Kidney (tissue), 14 donors: Measurements from ENCODE around the gene ZNF780B. TPM values are rescaled to one million over a fixed set of nuclear protein-coding genes. Genes with fewer than 3 reads are reported as not detected.

Source experiments
- DNase-seq, 5 donors: peaks; one replicate each; pipeline ENCODE4 v3.0.0-alpha.2; 2013 to 2020
- FAIRE-seq: peaks from 2 replicates; lab custom pipeline; 2012; peaks lifted over from hg19 to GRCh38; lab: Jason Lieb, UNC
- H3K27ac ChIP-seq, 2 donors: one replicate each; pipeline ENCODE4 v1.7.0; 2013; ENCODE audit warnings: low read depth in 2 of 2, low read length in 2 of 2, inconsistent platforms in 1 of 2
- H3K27me3 ChIP-seq: one replicate; pipeline ENCODE4 v1.7.1; 2013; ENCODE audit warnings: low read length, inconsistent platforms; ENCODE audit not compliant: control insufficient read depth, insufficient read depth
- H3K36me3 ChIP-seq, 3 donors: one replicate each; pipeline versions ENCODE4 v1.7.0 to v1.7.1; 2013; ENCODE audit warnings: low read length in 3 of 3, control low read depth in 1 of 3, inconsistent platforms in 1 of 3; ENCODE audit not compliant: insufficient read depth in 3 of 3, control insufficient read depth in 2 of 3
- H3K4me1 ChIP-seq, 3 donors: one replicate each; pipeline versions ENCODE4 v1.7.0 to v1.7.1; 2013; ENCODE audit warnings: low read length in 3 of 3, inconsistent platforms in 1 of 3, low read depth in 1 of 3; ENCODE audit not compliant: control insufficient read depth in 2 of 3, insufficient read depth in 2 of 3
- H3K4me3 ChIP-seq, 3 donors: one replicate each; pipeline versions ENCODE4 v1.7.0 to v1.8.1; 2013; ENCODE audit warnings: low read length in 3 of 3, control low read depth in 1 of 3, inconsistent platforms in 1 of 3
- H3K9ac ChIP-seq, 3 donors: one replicate each; pipeline versions ENCODE4 v1.7.0 to v1.7.1; 2013; ENCODE audit warnings: low read length in 3 of 3, control low read depth in 1 of 3, inconsistent platforms in 1 of 3
- H3K9me3 ChIP-seq, 3 donors: one replicate each; pipeline versions ENCODE4 v1.7.0 to v1.7.1; 2013; ENCODE audit warnings: low read length in 3 of 3, control low read depth in 1 of 3, inconsistent platforms in 1 of 3; ENCODE audit not compliant: control insufficient read depth in 2 of 3, insufficient read depth in 1 of 3
- CTCF ChIP-seq: IDR thresholded peaks from 3 replicates; pipeline ENCODE4 v1.5.1; 2012; ENCODE audit warnings: mild to moderate bottlenecking, moderate library complexity, borderline replicate concordance; ENCODE audit not compliant: insufficient read depth; ENCODE audit errors: extremely low read depth
- intact Hi-C: fragments of 100-400 bp; cut with DNase I; formaldehyde crosslinking; loops from one replicate; pipeline ENCODE4 v1.11.1; 2022
- polyA plus RNA-seq: library from polyadenylated mRNA; stranded (reverse); fragments of 350-450 nt; fragmentation: Illumina TruSeq; extraction: RNeasy Lipid Tissue Mini Kit (QIAGEN cat#74804); gene quantifications from one replicate; pipeline ENCODE4 v1.2.3, GENCODE V29; 2014; ENCODE audit warnings: low read depth, low replicate concordance; ENCODE audit not compliant: insufficient read depth
- total RNA-seq: library from RNA; stranded (reverse); fragmentation: NEBNext Ultra II Directional; extraction: Animal tissue kit (Norgen Biotek cat#: 25700); gene quantifications from one replicate; pipeline ENCODE4 v1.2.1, GENCODE V29; 2021
- donor health status: control.
- donor health status: control.
- donor health status: control.
- donor health status: control.
- donor health status: control.
- donor health status: DM: yes; HTN: yes; CAD: no.
- donor health status: Normal renal cell carcinoma (clear cell type).

ZNF780B gene
- total and polyA plus RNA-seq, 2 donors from 2014 or later: 4.6 to 33.2 TPM

- no peak for TF ChIP-seq CTCF
- no peak for FAIRE-seq
Measured at GRCh38 chr19:39998501-39998900, 57.5 kb downstream of the ZNF780B start.

GRCh38 chr19:39997638-39998216 lies 58.3 kb downstream of the ZNF780B start:
- peak overlapping the region; percentile 86 to 97 (median 95) for H3K4me3 ChIP-seq
- no peaks in the 10 kb centered on the region for H3K9me3 ChIP-seq
- no peaks in the 10 kb centered on the region for H3K36me3 ChIP-seq
- H3K4me1 ChIP-seq: peaks cover 0 to 14% (median 6%) of the 10 kb centered on the region in 3 donors
- DNase-seq: no peak
- H3K27ac ChIP-seq: peak overlapping the region; percentile 88
- intact Hi-C loops: no loop called here
- TF ChIP-seq CTCF: no peak
- peak overlapping the region; percentile 83 to 88 (median 85) for H3K9ac ChIP-seq
- H3K27me3 ChIP-seq: no peaks in the 10 kb centered on the region
- no peak for FAIRE-seq

More at GRCh38 chr19:39998501-39998900, 57.5 kb downstream of the ZNF780B start:
- no peak overlapping the region for H3K9ac ChIP-seq
- H3K36me3 ChIP-seq: no peaks in the 10 kb centered on the region
- no peaks in the 10 kb centered on the region for H3K27me3 ChIP-seq
- H3K4me1 ChIP-seq: peaks cover 0 to 14% (median 6%) of the 10 kb centered on the region in 3 donors
- DNase-seq: no peak
- no peaks in the 10 kb centered on the region for H3K9me3 ChIP-seq
- H3K4me3 ChIP-seq: no peak overlapping the region
- intact Hi-C loops: no loop called here
- no peak overlapping the region for H3K27ac ChIP-seq

- DNase-seq: peak; percentile 92 to 96 (median 94)
- no peak for TF ChIP-seq CTCF
- Histone ChIP-seq H3K27me3 (no peaks in the 10 kb centered on the region), H3K9me3 (no peaks in the 10 kb centered on the region), H3K9ac (peak within 1 kb of the TSS; percentile 83 to 88 (median 85)), H3K36me3 (no peaks in the 10 kb centered on the region), H3K4me3 (peak within 1 kb of the TSS; percentile 86 to 97 (median 95)), H3K27ac (peak within 1 kb of the TSS; percentile 88), H3K4me1 (peaks cover 0 to 14% (median 6%) of the 10 kb centered on the region in 3 donors)
- intact Hi-C loops: no loop called here
- no peak for FAIRE-seq
Measured at GRCh38 chr19:39996811-39997637, 59.0 kb downstream of the ZNF780B start, which contains the start of gene ZNF546. Gene ZNF546 (plus strand): TSS chr19:39997060. CDS start chr19:39998327, 1,267 bp downstream.
